Measurements from ENCODE around the gene LAMA3.
"Not testable (repeated sequence)": the region's sequence is repeated elsewhere in the genome, so short reads cannot be mapped to it uniquely, and the experiment has no call there.

Gene LAMA3

GRCh38 chr18:23706971-23707640 lies 17.9 kb downstream of the LAMA3 start:
- DNase-seq (ENCODE audit: low read depth), result no peak

- no peak for DNase-seq (ENCODE audit: low read depth)
Observed at GRCh38 chr18:23710068-23710527, 20.8 kb downstream of the LAMA3 start.

- no peak for DNase-seq (ENCODE audit: low read depth)
Observed at GRCh38 chr18:23710946-23711345, 21.7 kb downstream of the LAMA3 start.

- DNase-seq (ENCODE audit: low read depth), result no peak
Observed at GRCh38 chr18:23711426-23711825, 22.2 kb downstream of the LAMA3 start.

GRCh38 chr18:23712445-23712844 lies 23.2 kb downstream of the LAMA3 start:
- no peak for DNase-seq (ENCODE audit: low read depth)

- no peak for DNase-seq (ENCODE audit: low read depth)
Observed at GRCh38 chr18:23714576-23714975, 25.3 kb downstream of the LAMA3 start.

DNA sequence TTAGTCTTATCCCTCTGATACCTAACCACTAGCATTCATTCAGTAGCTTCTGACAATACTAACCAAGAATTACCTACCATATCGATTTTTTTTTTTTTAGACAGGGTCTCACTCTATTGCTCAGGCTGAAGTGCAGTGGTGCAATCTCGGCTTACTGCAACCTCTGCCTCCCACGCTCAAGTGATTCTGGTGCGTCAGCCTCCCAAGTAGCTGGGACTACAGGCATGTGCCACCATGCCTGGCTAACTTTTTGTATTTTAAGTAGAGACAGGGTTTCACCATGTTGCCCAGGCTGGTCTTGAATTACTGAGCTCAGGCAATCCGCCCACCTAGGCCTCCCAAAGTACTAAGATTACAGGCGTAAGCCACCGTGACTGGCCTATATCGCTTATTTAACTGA lies 26.8 kb downstream of the LAMA3 start:
- not testable (repeated sequence) for DNase-seq (ENCODE audit: low read depth)

GRCh38 chr18:23716516-23716915 lies 27.3 kb downstream of the LAMA3 start:
- peak; percentile 35 for DNase-seq (ENCODE audit: low read depth)

DNA sequence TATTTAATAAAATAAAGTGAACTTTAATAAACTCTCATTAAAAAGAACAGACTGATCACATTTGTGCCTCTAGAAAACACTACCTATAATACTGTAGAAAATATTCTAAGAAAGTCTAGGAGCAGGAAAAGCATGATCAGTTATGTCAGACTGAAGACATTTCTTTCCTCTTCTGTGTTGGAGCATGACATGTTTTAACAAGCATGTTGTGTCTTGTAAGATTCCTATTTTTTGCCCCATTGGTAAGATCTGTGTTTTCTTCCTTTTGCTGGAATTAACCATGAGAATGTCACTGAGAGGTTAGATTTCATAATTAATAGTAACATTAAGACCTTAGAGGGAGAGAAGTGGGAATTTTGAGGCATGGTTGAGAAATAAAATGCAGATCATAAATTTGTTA lies 27.7 kb downstream of the LAMA3 start:
- DNase-seq (ENCODE audit: low read depth), result no peak

DNA sequence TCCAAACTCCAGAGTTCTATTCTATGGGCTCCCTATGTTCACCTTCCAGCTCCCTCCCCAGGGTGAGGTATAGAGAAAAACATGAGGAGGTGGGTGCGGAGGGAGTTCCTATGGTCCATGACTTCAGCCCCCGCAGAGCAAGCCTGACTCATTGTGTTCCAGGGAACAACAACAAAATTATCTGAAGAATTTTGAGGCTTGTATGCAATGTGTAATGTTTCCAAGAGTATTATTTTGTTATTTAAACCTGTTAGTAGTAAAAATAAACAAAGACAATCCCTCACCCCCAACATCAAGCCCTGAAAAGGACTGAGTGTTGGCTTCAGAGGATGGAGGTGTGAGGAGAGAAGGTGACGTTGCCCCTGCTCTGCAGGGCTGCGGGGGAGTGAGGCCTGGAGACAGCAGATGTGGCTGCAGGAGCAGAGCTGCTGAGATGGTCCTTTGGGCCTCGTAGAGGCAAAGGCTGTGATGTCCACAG lies 29.0 kb downstream of the LAMA3 start:
- peak; percentile 15 for DNase-seq (ENCODE audit: low read depth)

- DNase-seq (ENCODE audit: low read depth), result no peak
Observed at GRCh38 chr18:23718731-23719130, 29.5 kb downstream of the LAMA3 start.

- DNase-seq (ENCODE audit: low read depth), result peak; percentile 99
Observed at GRCh38 chr18:23719634-23720201, 30.5 kb downstream of the LAMA3 start.

DNA sequence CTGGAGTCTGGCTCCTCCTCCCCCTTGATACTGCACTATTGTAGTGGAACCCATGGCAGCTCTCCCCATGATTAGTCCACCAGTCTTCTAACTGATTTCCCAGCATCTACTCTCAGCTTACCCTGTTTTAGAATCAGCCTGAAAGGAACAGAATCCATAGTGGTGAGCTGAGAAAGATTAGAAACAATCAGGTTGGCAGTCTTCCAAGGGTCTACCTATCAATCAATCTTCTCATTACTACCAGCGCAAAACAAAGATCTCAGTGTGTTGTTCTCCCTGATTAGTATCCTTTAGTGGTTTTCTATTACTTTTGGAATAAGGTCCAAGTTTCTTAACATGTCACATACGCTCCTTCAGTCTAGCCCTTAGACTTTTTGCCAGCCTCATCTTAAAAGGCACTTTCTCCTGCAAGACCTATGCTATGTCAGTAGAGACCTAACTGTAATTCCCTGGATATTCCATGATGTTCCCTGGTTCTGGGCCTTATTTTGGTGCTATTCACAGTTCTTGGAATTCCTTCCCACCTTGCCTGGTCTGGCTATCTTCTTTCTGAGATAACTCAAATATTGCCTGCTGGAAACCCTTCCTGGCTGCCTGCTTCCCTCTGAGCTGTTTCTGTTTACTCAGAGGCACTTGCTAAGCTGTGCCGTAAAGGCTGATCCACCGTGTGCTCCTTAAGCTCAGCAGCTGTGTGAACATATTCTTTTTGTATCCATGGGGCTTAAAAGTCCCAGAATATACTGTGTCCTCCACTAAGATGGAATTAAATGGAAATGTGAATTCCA lies 32.6 kb downstream of the LAMA3 start:
- DNase-seq (ENCODE audit: low read depth), result no peak

GRCh38 chr18:23722646-23723045 lies 33.4 kb downstream of the LAMA3 start:
- no peak for DNase-seq (ENCODE audit: low read depth)

DNA sequence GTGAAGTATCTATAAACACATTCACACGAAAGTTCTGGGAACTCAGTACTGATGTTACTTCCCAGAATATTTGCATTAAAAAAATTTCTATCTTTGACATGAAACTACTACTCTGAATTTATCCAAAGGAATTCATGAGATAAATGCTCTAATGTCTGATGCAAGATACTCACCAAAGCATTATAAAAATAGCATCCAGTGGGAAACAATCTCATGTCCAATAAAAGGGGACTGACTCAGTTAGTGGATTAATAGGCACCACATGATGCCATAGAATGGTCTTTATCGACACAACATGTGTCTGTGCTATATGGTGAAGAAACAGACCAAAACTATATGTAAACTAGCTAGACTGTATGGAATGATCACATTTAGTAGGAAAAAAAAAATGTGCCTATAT lies 33.9 kb downstream of the LAMA3 start:
- DNase-seq (ENCODE audit: low read depth), result no peak

- DNase-seq (ENCODE audit: low read depth), result no peak
Observed at GRCh38 chr18:23724681-23725080, 35.4 kb downstream of the LAMA3 start.

GRCh38 chr18:23725351-23725750 lies 36.1 kb downstream of the LAMA3 start:
- no peak for DNase-seq (ENCODE audit: low read depth)

GRCh38 chr18:23725827-23726661 lies 36.8 kb downstream of the LAMA3 start:
- no peak for DNase-seq (ENCODE audit: low read depth)

- DNase-seq (ENCODE audit: low read depth), result no peak
Observed at GRCh38 chr18:23727707-23728493, 38.6 kb downstream of the LAMA3 start.

- no peak for DNase-seq (ENCODE audit: low read depth)
Observed at GRCh38 chr18:23730857-23731256, 41.6 kb downstream of the LAMA3 start.

DNA sequence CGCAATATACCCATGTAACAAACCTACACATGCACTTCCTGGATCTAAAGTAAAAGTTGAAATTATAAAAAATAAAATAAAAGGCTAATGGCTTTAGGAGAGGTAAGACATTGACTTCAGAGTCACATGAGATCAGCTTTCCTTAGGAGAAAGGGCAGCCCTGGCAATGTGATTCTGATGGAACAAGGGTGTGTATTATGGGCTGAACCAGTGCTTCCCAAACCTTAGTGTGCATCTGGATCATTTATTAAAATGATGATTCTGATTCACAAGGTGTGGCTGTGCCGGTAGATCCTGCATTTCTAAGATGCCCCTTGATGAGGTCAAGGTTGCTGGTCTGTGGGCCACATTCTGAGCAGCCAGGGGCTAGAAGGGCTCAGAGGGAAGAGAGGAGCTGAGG lies 42.6 kb downstream of the LAMA3 start:
- DNase-seq (ENCODE audit: low read depth), result no peak
